Tibial artery (tissue), 4 donors: ENCODE measurements around the gene CDCP1.

Experiments used
- DNase-seq, 2 donors: peaks; one replicate each; pipeline ENCODE4 v3.0.0-alpha.2; 2019
- H3K27ac ChIP-seq, 2 donors: fragments of 200-600 bp; sonication (generic) in 1 of 2; 1 replicate in 1 of 2; 2 replicates in 1 of 2; pipeline ENCODE4 v1.5.1; 2018 to 2019; ENCODE audit warnings: mild to moderate bottlenecking in 1 of 2
- H3K27me3 ChIP-seq, 2 donors: fragments of 200-600 bp; sonication (generic) in 1 of 2; one replicate each; pipeline versions ENCODE4 v1.5.1 to v1.6.0; 2016 to 2019
- H3K36me3 ChIP-seq, 3 donors: fragments of 200-600 bp; sonication (generic) in 2 of 3; one replicate each; pipeline ENCODE4 v1.5.1; 2016 to 2019; ENCODE audit warnings: mild to moderate bottlenecking in 2 of 3
- H3K4me1 ChIP-seq, 4 donors: fragments of 200-600 bp; sonication (generic) in 2 of 4; 1 replicate in 3 of 4; 2 replicates in 1 of 4; pipeline ENCODE4 v1.5.1; 2016 to 2019
- H3K4me3 ChIP-seq, 2 donors: fragments of 200-600 bp; sonication (generic) in 1 of 2; 1 replicate in 1 of 2; 2 replicates in 1 of 2; pipeline ENCODE4 v1.5.1; 2018 to 2019; ENCODE audit warnings: mild to moderate bottlenecking in 2 of 2
- H3K9me3 ChIP-seq, 3 donors: fragments of 200-600 bp; sonication (generic) in 1 of 3; one replicate each; pipeline ENCODE4 v1.5.1; 2016 to 2019
- CTCF ChIP-seq, 2 experiments: fragments of 200-600 bp in 1 of 2; fragments of 450-650 bp in 1 of 2; IDR thresholded peaks; one replicate each; pipeline ENCODE4 v1.5.1; 2017 to 2019; ENCODE audit warnings: antibody characterized with exemption in 2 of 2, mild to moderate bottlenecking in 1 of 2, moderate library complexity in 1 of 2
- intact Hi-C: fragments of 100-400 bp; cut with DNase I; formaldehyde crosslinking; loops from one replicate; pipeline ENCODE4 v1.15.0; 2023; ENCODE audit warnings: low total_unique reads

CDCP1 gene

GRCh38 chr3:45123030-45123429 lies 23.1 kb downstream of the CDCP1 start:
- intact Hi-C loops: no loop called here
- H3K36me3 ChIP-seq: no peaks in the 10 kb centered on the region

GRCh38 chr3:45120359-45121158 lies 25.6 kb downstream of the CDCP1 start:
- no peak for DNase-seq
- H3K27ac ChIP-seq: no peak overlapping the region
- no peak for TF ChIP-seq CTCF (IDR thresholded peaks at IDR 0.05)
- no peak overlapping the region for H3K4me3 ChIP-seq
- H3K27me3 ChIP-seq: no peaks in the 10 kb centered on the region
- no peaks in the 10 kb centered on the region for H3K36me3 ChIP-seq
- H3K9me3 ChIP-seq: no peaks in the 10 kb centered on the region
- intact Hi-C loops: no loop called here
- H3K4me1 ChIP-seq: peaks cover 0 to 13% (median 0%) of the 10 kb centered on the region in 4 donors

More at GRCh38 chr3:45123030-45123429, 23.1 kb downstream of the CDCP1 start:
- Histone ChIP-seq H3K27me3 (no peaks in the 10 kb centered on the region), H3K4me1 (peaks cover 0 to 13% (median 0%) of the 10 kb centered on the region in 4 donors), H3K27ac (no peak overlapping the region), H3K9me3 (no peaks in the 10 kb centered on the region), H3K4me3 (no peak overlapping the region)
- no peak for DNase-seq
- TF ChIP-seq CTCF (IDR thresholded peaks at IDR 0.05): no peak

- intact Hi-C loops: no loop called here
- Histone ChIP-seq H3K27ac (no peak overlapping the region), H3K4me1 (peaks cover 0 to 12% (median 0%) of the 10 kb centered on the region in 4 donors), H3K36me3 (no peaks in the 10 kb centered on the region), H3K4me3 (no peak overlapping the region), H3K9me3 (no peaks in the 10 kb centered on the region), H3K27me3 (no peaks in the 10 kb centered on the region)
- DNase-seq: no peak
- TF ChIP-seq CTCF (IDR thresholded peaks at IDR 0.05): no peak
Observed at GRCh38 chr3:45119824-45120358, 26.3 kb downstream of the CDCP1 start.

GRCh38 chr3:45119376-45119775 lies 26.8 kb downstream of the CDCP1 start:
- intact Hi-C loops: no loop called here
- Histone ChIP-seq H3K27me3 (no peaks in the 10 kb centered on the region), H3K4me1 (peaks cover 0 to 7% (median 0%) of the 10 kb centered on the region in 4 donors), H3K27ac (no peak overlapping the region), H3K9me3 (no peaks in the 10 kb centered on the region), H3K36me3 (no peaks in the 10 kb centered on the region), H3K4me3 (no peak overlapping the region)
- no peak for TF ChIP-seq CTCF (IDR thresholded peaks at IDR 0.05)
- no peak for DNase-seq

GRCh38 chr3:45118615-45119071 lies 27.5 kb downstream of the CDCP1 start:
- H3K36me3 ChIP-seq: no peaks in the 10 kb centered on the region
- no peak for TF ChIP-seq CTCF (IDR thresholded peaks at IDR 0.05)
- no peak overlapping the region for H3K27ac ChIP-seq
- intact Hi-C loops: no loop called here
- no peaks in the 10 kb centered on the region for H3K27me3 ChIP-seq
- no peak for DNase-seq
- no peaks in the 10 kb centered on the region for H3K4me1 ChIP-seq
- no peak overlapping the region for H3K4me3 ChIP-seq
- H3K9me3 ChIP-seq: no peaks in the 10 kb centered on the region
